ENCODE measurements around the gene CACNA2D3.

CACNA2D3 gene

DNA sequence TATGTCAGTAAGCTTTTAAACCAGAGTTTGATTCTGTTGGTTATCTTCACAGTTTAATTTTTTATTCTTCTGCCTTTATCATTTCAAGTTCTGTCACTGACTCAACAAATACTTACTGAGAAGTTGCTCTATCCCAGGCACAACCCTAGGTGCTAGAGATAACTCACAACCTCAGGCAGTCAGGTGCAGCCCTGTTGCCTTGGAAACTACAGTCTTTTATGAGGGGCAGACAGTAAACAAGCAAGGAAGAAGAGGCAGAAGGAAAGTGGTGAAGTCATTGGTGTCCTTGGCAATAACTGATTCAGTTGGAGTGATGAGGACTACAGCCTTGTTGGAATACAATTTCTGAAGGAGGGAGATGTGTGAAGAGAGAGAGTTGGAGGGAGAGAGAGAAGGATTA is 947.6 kb downstream of the CACNA2D3 start:
- H3K27me3 ChIP-seq (ENCODE audit: control insufficient read depth in 2 of 2, insufficient read depth in 2 of 2, low read length in 2 of 2) = no peaks in the 10 kb centered on the region
- no peak overlapping the region for H3K27ac ChIP-seq (ENCODE audit: low read depth in 2 of 2, low read length in 2 of 2)
- H3K36me3 ChIP-seq (ENCODE audit: control insufficient read depth in 2 of 2, insufficient read depth in 2 of 2, low read length in 2 of 2) = no peaks in the 10 kb centered on the region
- H3K4me3 ChIP-seq (ENCODE audit: low read length in 2 of 2) = no peak overlapping the region
- no peaks in the 10 kb centered on the region for H3K4me1 ChIP-seq (ENCODE audit: control insufficient read depth in 2 of 2, insufficient read depth in 2 of 2, low read length in 2 of 2)
- no peak overlapping the region for H3K9ac ChIP-seq (ENCODE audit: low read depth in 1 of 2, low read length in 2 of 2)
- H3K9me3 ChIP-seq (ENCODE audit: control insufficient read depth in 2 of 2, low read length in 2 of 2) = no peaks in the 10 kb centered on the region

DNA sequence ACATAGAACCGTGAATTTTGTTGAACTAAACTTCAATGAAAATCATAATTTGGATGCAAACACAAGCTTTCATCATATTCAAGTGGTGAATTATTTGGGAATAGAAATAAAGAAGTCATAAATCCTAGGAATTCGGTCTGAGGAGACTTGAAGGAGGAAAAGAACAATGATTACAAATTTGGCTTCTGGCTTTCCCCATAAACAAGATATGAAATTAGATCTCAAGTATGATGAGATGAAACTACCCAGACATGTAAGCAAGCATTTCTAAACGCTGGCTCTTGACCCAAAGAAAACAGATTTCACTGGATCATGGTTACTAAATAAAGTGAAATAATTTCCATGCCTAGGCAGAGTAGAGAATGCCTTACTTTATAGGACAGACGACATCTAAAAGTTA is 952.4 kb downstream of the CACNA2D3 start:
- H3K27ac ChIP-seq (ENCODE audit: low read depth in 2 of 2, low read length in 2 of 2) = no peak overlapping the region
- no peaks in the 10 kb centered on the region for H3K27me3 ChIP-seq (ENCODE audit: control insufficient read depth in 2 of 2, insufficient read depth in 2 of 2, low read length in 2 of 2)
- H3K9ac ChIP-seq (ENCODE audit: low read depth in 1 of 2, low read length in 2 of 2) = no peak overlapping the region
- no peaks in the 10 kb centered on the region for H3K9me3 ChIP-seq (ENCODE audit: control insufficient read depth in 2 of 2, low read length in 2 of 2)
- H3K36me3 ChIP-seq (ENCODE audit: control insufficient read depth in 2 of 2, insufficient read depth in 2 of 2, low read length in 2 of 2) = no peaks in the 10 kb centered on the region
- no peak overlapping the region for H3K4me3 ChIP-seq (ENCODE audit: low read length in 2 of 2)
- no peaks in the 10 kb centered on the region for H3K4me1 ChIP-seq (ENCODE audit: control insufficient read depth in 2 of 2, insufficient read depth in 2 of 2, low read length in 2 of 2)

DNA sequence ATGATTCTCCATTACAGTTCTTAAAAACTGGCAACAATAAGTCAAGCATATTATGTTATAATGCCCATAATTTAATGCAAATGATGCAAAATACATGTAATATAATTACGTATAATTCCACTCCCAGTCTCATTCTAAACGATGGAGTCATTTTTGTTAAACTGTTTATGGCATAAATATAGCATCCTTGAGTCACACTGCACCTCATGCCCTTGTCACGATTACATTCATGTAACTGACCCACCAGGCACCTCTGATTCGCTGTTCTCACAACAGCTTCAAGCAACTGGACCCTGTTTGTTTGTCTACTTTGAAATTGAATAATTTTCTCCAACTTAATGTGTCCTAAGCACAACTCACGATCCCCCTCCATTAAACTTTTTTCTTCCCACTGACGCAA is 953.5 kb downstream of the CACNA2D3 start:
- H3K9ac ChIP-seq (ENCODE audit: low read depth in 1 of 2, low read length in 2 of 2) = no peak overlapping the region
- no peak overlapping the region for H3K27ac ChIP-seq (ENCODE audit: low read depth in 2 of 2, low read length in 2 of 2)
- no peaks in the 10 kb centered on the region for H3K27me3 ChIP-seq (ENCODE audit: control insufficient read depth in 2 of 2, insufficient read depth in 2 of 2, low read length in 2 of 2)
- no peaks in the 10 kb centered on the region for H3K9me3 ChIP-seq (ENCODE audit: control insufficient read depth in 2 of 2, low read length in 2 of 2)
- no peak overlapping the region for H3K4me3 ChIP-seq (ENCODE audit: low read length in 2 of 2)
- no peaks in the 10 kb centered on the region for H3K4me1 ChIP-seq (ENCODE audit: control insufficient read depth in 2 of 2, insufficient read depth in 2 of 2, low read length in 2 of 2)
- no peaks in the 10 kb centered on the region for H3K36me3 ChIP-seq (ENCODE audit: control insufficient read depth in 2 of 2, insufficient read depth in 2 of 2, low read length in 2 of 2)

DNA sequence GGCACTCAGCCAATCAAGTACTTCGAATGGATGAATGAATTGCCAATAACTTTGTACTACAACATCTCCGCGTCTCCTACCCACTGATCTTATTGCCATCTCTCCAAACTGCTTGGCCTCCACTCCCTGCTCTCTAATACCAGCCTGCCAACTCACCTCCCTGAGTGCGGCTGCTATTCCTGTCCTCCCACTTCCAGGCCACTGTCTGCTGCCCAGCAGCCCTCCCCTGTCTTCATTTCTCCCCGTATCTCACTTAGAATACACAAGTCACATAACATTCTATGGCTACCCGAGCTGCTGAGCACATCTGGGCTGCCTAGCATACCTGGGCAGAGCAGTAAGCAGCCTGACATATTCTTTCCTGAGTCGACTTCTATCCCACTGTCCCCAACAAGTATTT is 955.4 kb downstream of the CACNA2D3 start:
- Histone ChIP-seq H3K4me3 (ENCODE audit: low read length in 2 of 2) (no peak overlapping the region), H3K27me3 (ENCODE audit: control insufficient read depth in 2 of 2, insufficient read depth in 2 of 2, low read length in 2 of 2) (no peaks in the 10 kb centered on the region), H3K27ac (ENCODE audit: low read depth in 2 of 2, low read length in 2 of 2) (no peak overlapping the region), H3K9me3 (ENCODE audit: control insufficient read depth in 2 of 2, low read length in 2 of 2) (no peaks in the 10 kb centered on the region), H3K9ac (ENCODE audit: low read depth in 1 of 2, low read length in 2 of 2) (no peak overlapping the region), H3K36me3 (ENCODE audit: control insufficient read depth in 2 of 2, insufficient read depth in 2 of 2, low read length in 2 of 2) (no peaks in the 10 kb centered on the region), H3K4me1 (ENCODE audit: control insufficient read depth in 2 of 2, insufficient read depth in 2 of 2, low read length in 2 of 2) (no peaks in the 10 kb centered on the region)

DNA sequence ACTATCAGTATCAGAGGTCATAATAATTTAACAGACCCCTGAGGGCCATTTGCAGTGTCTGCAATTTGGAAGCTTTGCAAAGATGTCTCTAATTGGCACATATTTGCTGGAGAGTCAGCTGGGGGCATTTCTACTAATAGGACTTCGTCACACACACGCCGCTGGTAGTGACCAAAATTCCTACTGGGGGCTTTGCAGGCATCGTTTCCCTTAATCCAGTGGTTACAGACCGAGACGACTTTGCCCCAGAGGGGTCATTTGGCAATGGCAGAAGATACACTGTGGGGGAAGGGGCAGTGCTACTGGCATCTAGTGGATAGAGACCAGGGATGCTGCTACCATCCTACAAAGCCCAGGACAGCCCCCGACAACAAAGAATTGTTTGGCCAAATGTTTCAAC is 956.5 kb downstream of the CACNA2D3 start:
- Histone ChIP-seq H3K36me3 (ENCODE audit: control insufficient read depth in 2 of 2, insufficient read depth in 2 of 2, low read length in 2 of 2) (no peaks in the 10 kb centered on the region), H3K27me3 (ENCODE audit: control insufficient read depth in 2 of 2, insufficient read depth in 2 of 2, low read length in 2 of 2) (no peaks in the 10 kb centered on the region), H3K4me1 (ENCODE audit: control insufficient read depth in 2 of 2, insufficient read depth in 2 of 2, low read length in 2 of 2) (no peaks in the 10 kb centered on the region), H3K27ac (ENCODE audit: low read depth in 2 of 2, low read length in 2 of 2) (no peak overlapping the region), H3K9me3 (ENCODE audit: control insufficient read depth in 2 of 2, low read length in 2 of 2) (no peaks in the 10 kb centered on the region), H3K4me3 (ENCODE audit: low read length in 2 of 2) (no peak overlapping the region), H3K9ac (ENCODE audit: low read depth in 1 of 2, low read length in 2 of 2) (no peak overlapping the region)

DNA sequence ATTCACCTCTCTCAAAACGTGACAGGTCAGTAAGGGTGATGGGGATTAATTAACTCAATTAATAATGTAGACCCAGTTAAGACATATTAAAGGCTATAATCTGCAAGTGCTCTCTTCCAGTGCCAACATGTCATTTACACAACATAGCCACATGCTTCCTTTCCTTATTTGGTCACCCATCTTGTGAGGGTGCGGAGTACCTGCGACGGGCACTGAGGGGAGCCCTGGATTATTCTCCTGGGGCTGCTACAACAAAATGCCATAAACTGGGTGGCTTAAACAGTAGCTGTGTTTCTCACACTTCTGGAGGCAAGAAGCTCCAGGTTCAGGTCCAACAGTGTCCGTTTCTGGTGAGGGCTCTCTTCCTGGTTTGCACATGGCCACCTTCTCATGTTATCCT is 962.9 kb downstream of the CACNA2D3 start:
- no peak overlapping the region for H3K9ac ChIP-seq (ENCODE audit: low read depth in 1 of 2, low read length in 2 of 2)
- no peak overlapping the region for H3K4me3 ChIP-seq (ENCODE audit: low read length in 2 of 2)
- H3K36me3 ChIP-seq (ENCODE audit: control insufficient read depth in 2 of 2, insufficient read depth in 2 of 2, low read length in 2 of 2) = no peaks in the 10 kb centered on the region
- H3K4me1 ChIP-seq (ENCODE audit: control insufficient read depth in 2 of 2, insufficient read depth in 2 of 2, low read length in 2 of 2) = no peaks in the 10 kb centered on the region
- H3K27me3 ChIP-seq (ENCODE audit: control insufficient read depth in 2 of 2, insufficient read depth in 2 of 2, low read length in 2 of 2) = no peaks in the 10 kb centered on the region
- H3K27ac ChIP-seq (ENCODE audit: low read depth in 2 of 2, low read length in 2 of 2) = no peak overlapping the region
- H3K9me3 ChIP-seq (ENCODE audit: control insufficient read depth in 2 of 2, low read length in 2 of 2) = no peaks in the 10 kb centered on the region

DNA sequence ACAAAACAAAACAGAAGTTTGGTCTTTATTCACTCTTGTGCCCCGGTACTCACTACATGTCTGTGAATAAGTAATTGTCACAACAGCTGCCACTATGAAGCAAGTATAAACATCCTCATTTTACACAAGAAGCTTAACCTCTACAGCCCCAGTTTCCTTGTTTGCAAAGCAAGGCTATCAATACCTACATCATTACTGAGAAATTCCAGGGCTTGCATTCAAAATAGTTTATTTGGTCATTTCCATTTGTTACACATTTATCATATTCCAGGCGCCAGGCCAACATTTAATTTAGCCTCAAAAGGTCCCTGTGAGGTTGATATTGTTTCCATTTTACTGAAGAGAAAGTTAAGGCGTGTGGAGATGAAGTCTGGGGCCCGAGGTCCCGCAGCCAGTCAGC is 966.9 kb downstream of the CACNA2D3 start:
- Histone ChIP-seq H3K36me3 (ENCODE audit: control insufficient read depth in 2 of 2, insufficient read depth in 2 of 2, low read length in 2 of 2) (no peaks in the 10 kb centered on the region), H3K9ac (ENCODE audit: low read depth in 1 of 2, low read length in 2 of 2) (no peak overlapping the region), H3K27ac (ENCODE audit: low read depth in 2 of 2, low read length in 2 of 2) (no peak overlapping the region), H3K4me1 (ENCODE audit: control insufficient read depth in 2 of 2, insufficient read depth in 2 of 2, low read length in 2 of 2) (no peaks in the 10 kb centered on the region), H3K4me3 (ENCODE audit: low read length in 2 of 2) (no peak overlapping the region), H3K9me3 (ENCODE audit: control insufficient read depth in 2 of 2, low read length in 2 of 2) (no peaks in the 10 kb centered on the region), H3K27me3 (ENCODE audit: control insufficient read depth in 2 of 2, insufficient read depth in 2 of 2, low read length in 2 of 2) (no peaks in the 10 kb centered on the region)

DNA sequence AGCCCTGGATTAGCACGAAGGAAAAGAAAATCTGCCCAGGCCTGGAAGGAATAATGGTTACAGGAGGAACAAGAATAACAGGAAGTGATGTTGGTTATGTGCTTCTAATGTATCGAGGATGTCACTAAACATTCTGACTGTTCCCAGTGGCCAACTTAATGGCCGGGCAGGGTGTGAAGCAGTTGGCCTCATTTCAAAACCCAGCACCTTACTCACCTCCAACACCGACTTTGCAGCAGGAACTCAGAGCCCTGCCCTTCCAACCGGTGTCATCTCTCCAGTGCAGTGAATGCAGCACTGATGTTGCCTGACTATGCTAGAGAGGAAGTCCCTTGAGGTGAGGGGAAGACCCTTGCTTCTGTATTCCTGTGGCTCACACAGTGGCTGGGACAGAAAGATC is 967.9 kb downstream of the CACNA2D3 start:
- H3K4me1 ChIP-seq (ENCODE audit: control insufficient read depth in 2 of 2, insufficient read depth in 2 of 2, low read length in 2 of 2) = no peaks in the 10 kb centered on the region
- no peak overlapping the region for H3K9ac ChIP-seq (ENCODE audit: low read depth in 1 of 2, low read length in 2 of 2)
- H3K9me3 ChIP-seq (ENCODE audit: control insufficient read depth in 2 of 2, low read length in 2 of 2) = no peaks in the 10 kb centered on the region
- no peaks in the 10 kb centered on the region for H3K27me3 ChIP-seq (ENCODE audit: control insufficient read depth in 2 of 2, insufficient read depth in 2 of 2, low read length in 2 of 2)
- no peak overlapping the region for H3K4me3 ChIP-seq (ENCODE audit: low read length in 2 of 2)
- H3K36me3 ChIP-seq (ENCODE audit: control insufficient read depth in 2 of 2, insufficient read depth in 2 of 2, low read length in 2 of 2) = no peaks in the 10 kb centered on the region
- H3K27ac ChIP-seq (ENCODE audit: low read depth in 2 of 2, low read length in 2 of 2) = no peak overlapping the region

DNA sequence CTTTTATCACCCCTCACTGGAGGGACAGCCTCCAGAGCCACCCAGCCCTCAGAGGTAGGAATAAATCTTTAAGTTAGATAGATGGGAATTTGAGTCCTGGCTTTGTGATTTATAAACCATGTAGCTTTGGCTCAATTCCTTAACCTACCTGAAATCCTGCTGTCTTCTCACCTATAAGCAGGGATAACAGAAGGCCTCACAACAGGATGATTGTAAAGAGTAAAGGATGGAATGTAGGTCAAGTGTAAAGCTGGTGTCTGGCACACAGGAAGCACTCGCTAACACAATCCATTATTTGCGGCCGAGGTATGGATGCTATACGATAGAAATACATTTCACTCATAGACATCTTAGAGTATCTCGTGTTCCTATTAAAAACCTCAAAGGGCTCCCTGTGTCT is 968.4 kb downstream of the CACNA2D3 start:
- H3K9ac ChIP-seq (ENCODE audit: low read depth in 1 of 2, low read length in 2 of 2) = no peak overlapping the region
- no peaks in the 10 kb centered on the region for H3K36me3 ChIP-seq (ENCODE audit: control insufficient read depth in 2 of 2, insufficient read depth in 2 of 2, low read length in 2 of 2)
- no peak overlapping the region for H3K27ac ChIP-seq (ENCODE audit: low read depth in 2 of 2, low read length in 2 of 2)
- no peaks in the 10 kb centered on the region for H3K9me3 ChIP-seq (ENCODE audit: control insufficient read depth in 2 of 2, low read length in 2 of 2)
- no peaks in the 10 kb centered on the region for H3K27me3 ChIP-seq (ENCODE audit: control insufficient read depth in 2 of 2, insufficient read depth in 2 of 2, low read length in 2 of 2)
- H3K4me1 ChIP-seq (ENCODE audit: control insufficient read depth in 2 of 2, insufficient read depth in 2 of 2, low read length in 2 of 2) = no peaks in the 10 kb centered on the region
- H3K4me3 ChIP-seq (ENCODE audit: low read length in 2 of 2) = no peak overlapping the region

DNA sequence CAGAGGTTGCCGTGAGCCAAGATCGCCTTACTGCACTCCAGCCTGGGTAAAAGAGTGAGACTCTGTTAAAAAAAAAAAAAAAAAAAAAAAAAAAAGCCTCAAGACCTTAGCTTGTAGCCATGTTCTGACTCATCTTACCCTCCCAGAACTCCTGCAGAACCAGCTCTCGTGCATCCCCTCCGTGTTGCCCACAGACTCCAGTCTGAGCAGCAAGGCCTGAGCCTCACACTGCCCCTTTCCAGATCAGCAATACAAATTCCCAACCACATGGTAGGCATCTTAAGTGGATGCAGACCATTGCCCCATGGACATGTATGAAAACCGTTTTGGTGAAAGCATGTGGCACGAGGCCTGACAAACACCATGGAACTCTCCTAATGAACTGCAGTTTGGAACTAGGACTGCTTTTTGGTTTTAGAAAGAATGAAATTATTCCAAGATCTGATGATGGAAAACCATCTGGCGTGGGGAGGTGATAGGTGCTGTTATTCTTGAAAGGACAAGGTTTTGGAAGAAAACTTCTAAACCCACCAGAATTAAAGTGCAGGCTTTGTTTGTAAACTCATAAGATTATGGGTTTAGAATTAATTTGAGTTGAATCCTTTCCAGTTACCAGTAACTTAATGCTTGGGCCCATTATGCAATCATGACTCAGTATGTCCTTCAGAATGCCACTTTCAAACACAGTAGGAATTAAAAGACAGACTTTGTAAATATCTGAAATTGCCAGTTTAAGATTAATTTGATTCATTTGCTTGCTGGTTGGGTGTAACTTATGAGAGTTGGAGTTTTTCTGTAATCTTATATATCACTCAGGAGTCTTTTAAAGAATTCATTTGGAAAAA is 969.3 kb downstream of the CACNA2D3 start:
- H3K36me3 ChIP-seq (ENCODE audit: control insufficient read depth in 2 of 2, insufficient read depth in 2 of 2, low read length in 2 of 2) = no peaks in the 10 kb centered on the region
- H3K27ac ChIP-seq (ENCODE audit: low read depth in 2 of 2, low read length in 2 of 2) = no peak overlapping the region
- no peaks in the 10 kb centered on the region for H3K27me3 ChIP-seq (ENCODE audit: control insufficient read depth in 2 of 2, insufficient read depth in 2 of 2, low read length in 2 of 2)
- H3K9me3 ChIP-seq (ENCODE audit: control insufficient read depth in 2 of 2, low read length in 2 of 2) = no peaks in the 10 kb centered on the region
- no peak overlapping the region for H3K4me3 ChIP-seq (ENCODE audit: low read length in 2 of 2)
- H3K9ac ChIP-seq (ENCODE audit: low read depth in 1 of 2, low read length in 2 of 2) = no peak overlapping the region
- H3K4me1 ChIP-seq (ENCODE audit: control insufficient read depth in 2 of 2, insufficient read depth in 2 of 2, low read length in 2 of 2) = no peaks in the 10 kb centered on the region

All from mucosa of rectum (tissue), 2 donors.